GM18907 (cell line): ENCODE results near the gene RBBP8NL.
"Not testable (repeated sequence)": the region's sequence is repeated elsewhere in the genome, so short reads cannot be mapped to it uniquely, and the experiment has no call there.

Experiments
- ATAC-seq: cut with Tn5 transposase; IDR thresholded peaks from one replicate; pipeline ENCODE4 v1.9.1; 2021; ENCODE audit warnings: mild to moderate bottlenecking, moderate library complexity; ENCODE audit not compliant: unreplicated experiment

RBBP8NL gene

GRCh38 chr20:62377615-62378178 is 49.6 kb downstream of the RBBP8NL start:
- no peak for ATAC-seq

GRCh38 chr20:62377064-62377461 is 50.3 kb downstream of the RBBP8NL start:
- ATAC-seq: no peak

GRCh38 chr20:62376112-62377063 is 51.0 kb downstream of the RBBP8NL start:
- no peak for ATAC-seq

GRCh38 chr20:62374331-62375152 is 52.8 kb downstream of the RBBP8NL start:
- ATAC-seq: no peak

- ATAC-seq: not testable (repeated sequence)
These were observed 53.6 kb downstream of the RBBP8NL start for GRCh38 chr20:62373631-62374179.

- ATAC-seq: no peak
These were observed 55.0 kb downstream of the RBBP8NL start for GRCh38 chr20:62372042-62372993.

- no peak for ATAC-seq
These were observed 55.7 kb downstream of the RBBP8NL start for GRCh38 chr20:62371588-62372041.

GRCh38 chr20:62370807-62371587 is 56.3 kb downstream of the RBBP8NL start:
- no peak for ATAC-seq

GRCh38 chr20:62370115-62370806 is 57.1 kb downstream of the RBBP8NL start:
- ATAC-seq: no peak

- ATAC-seq: no peak
These were observed 57.6 kb downstream of the RBBP8NL start for GRCh38 chr20:62369815-62370114.

GRCh38 chr20:62368976-62369814 is 58.1 kb downstream of the RBBP8NL start:
- ATAC-seq: no peak

GRCh38 chr20:62368392-62368975 is 58.9 kb downstream of the RBBP8NL start:
- no peak for ATAC-seq

- ATAC-seq: no peak
These were observed 59.5 kb downstream of the RBBP8NL start for GRCh38 chr20:62367633-62368391.

- peak; percentile 35 for ATAC-seq
These were observed 60.2 kb downstream of the RBBP8NL start, which contains the start of gene LAMA5 for GRCh38 chr20:62367136-62367632. Gene LAMA5 (minus strand): TSS chr20:62367312. CDS start chr20:62367245, 67 bp downstream.

- ATAC-seq: no peak
These were observed 60.8 kb downstream of the RBBP8NL start for GRCh38 chr20:62366370-62367135.
